ENCODE measurements around the gene PRKAA2. TPM values are rescaled to one million over a fixed set of nuclear protein-coding genes. Genes with fewer than 3 reads are reported as not detected.

PRKAA2 gene
- total RNA-seq, 1 experiment from 2014 or later = 4.0 TPM

DNA sequence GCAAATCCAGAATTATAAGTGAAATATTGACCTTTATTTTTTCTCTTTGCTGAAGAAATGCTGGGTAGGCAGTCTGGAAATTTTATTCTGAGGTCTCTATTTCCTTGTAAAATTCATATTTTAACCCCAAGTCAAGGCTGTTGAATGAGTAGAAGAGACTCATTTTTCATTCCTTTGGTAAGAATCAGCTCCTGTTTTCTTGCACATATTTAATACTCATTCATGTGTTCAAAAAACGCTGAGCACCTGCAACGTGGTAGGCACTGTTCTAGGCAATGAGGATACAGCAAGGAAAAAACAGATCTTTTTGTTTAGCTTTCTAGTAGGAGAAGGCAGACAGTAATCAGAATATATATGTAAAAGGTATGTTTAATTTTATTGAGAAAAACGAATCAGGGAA, 1.5 kb downstream of the PRKAA2 start:
- Histone ChIP-seq H4K20me1 (ENCODE audit: control insufficient read depth, insufficient read depth, insufficient read length) (no peaks in the 10 kb centered on the region), H3K23me2 (ENCODE audit: insufficient read length, low read depth, low read length, poor library complexity, severe bottlenecking) (peaks cover 12% of the 10 kb centered on the region), H2BK15ac (ENCODE audit: low read depth, low read length) (no peak overlapping the region), H2BK120ac (ENCODE audit: low read depth, low read length, poor library complexity, severe bottlenecking) (no peak overlapping the region), H2AK5ac (ENCODE audit: insufficient read length, low read length) (no peak overlapping the region), H3K4me2 (ENCODE audit: insufficient read depth, insufficient read length, low read length) (no peak overlapping the region), H3K14ac (ENCODE audit: insufficient read depth, low read length) (no peak overlapping the region), H3K23ac (ENCODE audit: insufficient read length, low read depth, low read length) (no peak overlapping the region), H3K79me2 (ENCODE audit: insufficient read depth, low read length) (peaks cover 3% of the 10 kb centered on the region; the same call in 1 of the 2 replicates), H3K27me3 (ENCODE audit: insufficient read depth, low read length) (peaks cover 2% of the 10 kb centered on the region; the same call in 1 of the 2 replicates), H3K9ac (ENCODE audit: extremely low read depth, insufficient read length, low read length) (no peak overlapping the region), H3K4me1 (ENCODE audit: insufficient read depth, low read length) (no peaks in the 10 kb centered on the region), H3K79me1 (ENCODE audit: insufficient read depth, low read depth, low read length, poor library complexity, severe bottlenecking) (no peaks in the 10 kb centered on the region), H4K5ac (ENCODE audit: insufficient read length, low read depth, low read length) (no peak overlapping the region), H4K91ac (ENCODE audit: insufficient read length, low read depth, low read length) (no peak overlapping the region), H2BK12ac (ENCODE audit: insufficient read length, low read depth, low read length) (no peak overlapping the region), H2BK20ac (ENCODE audit: low read depth, low read length, poor library complexity, severe bottlenecking) (no peak overlapping the region), H2AFZ (ENCODE audit: low read length) (no peak overlapping the region), H4K8ac (replicated peaks; ENCODE audit: insufficient read length, low read depth, low read length) (no peak overlapping the region), H3K56ac (ENCODE audit: insufficient read length, low read depth, low read length) (no peak overlapping the region), H3K27ac (ENCODE audit: insufficient read length, low read depth, low read length) (no peak overlapping the region), H2BK5ac (ENCODE audit: insufficient read length, low read length) (no peak overlapping the region), H3T11ph (ENCODE audit: low read length) (no peak overlapping the region), H3K9me3 (ENCODE audit: control insufficient read depth, low read depth, low read length) (no peaks in the 10 kb centered on the region), H3K4ac (ENCODE audit: low read depth, low read length) (no peak overlapping the region), H3K18ac (ENCODE audit: insufficient read length, low read depth, low read length) (no peak overlapping the region)
- no peak for DNase-seq
- TF ChIP-seq, protein P1, sequence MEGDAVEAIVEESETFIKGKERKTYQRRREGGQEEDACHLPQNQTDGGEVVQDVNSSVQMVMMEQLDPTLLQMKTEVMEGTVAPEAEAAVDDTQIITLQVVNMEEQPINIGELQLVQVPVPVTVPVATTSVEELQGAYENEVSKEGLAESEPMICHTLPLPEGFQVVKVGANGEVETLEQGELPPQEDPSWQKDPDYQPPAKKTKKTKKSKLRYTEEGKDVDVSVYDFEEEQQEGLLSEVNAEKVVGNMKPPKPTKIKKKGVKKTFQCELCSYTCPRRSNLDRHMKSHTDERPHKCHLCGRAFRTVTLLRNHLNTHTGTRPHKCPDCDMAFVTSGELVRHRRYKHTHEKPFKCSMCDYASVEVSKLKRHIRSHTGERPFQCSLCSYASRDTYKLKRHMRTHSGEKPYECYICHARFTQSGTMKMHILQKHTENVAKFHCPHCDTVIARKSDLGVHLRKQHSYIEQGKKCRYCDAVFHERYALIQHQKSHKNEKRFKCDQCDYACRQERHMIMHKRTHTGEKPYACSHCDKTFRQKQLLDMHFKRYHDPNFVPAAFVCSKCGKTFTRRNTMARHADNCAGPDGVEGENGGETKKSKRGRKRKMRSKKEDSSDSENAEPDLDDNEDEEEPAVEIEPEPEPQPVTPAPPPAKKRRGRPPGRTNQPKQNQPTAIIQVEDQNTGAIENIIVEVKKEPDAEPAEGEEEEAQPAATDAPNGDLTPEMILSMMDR (conservative IDR thresholded peaks at IDR 0.05) = no peak
- H3K27ac Mint-ChIP-seq = no peak overlapping the region
- H3K4me3 Mint-ChIP-seq = no peak overlapping the region; a peak in 1 of 5 replicates
- peaks cover 15 to 23% of the 10 kb centered on the region in 2 experiments for H3K4me1 Mint-ChIP-seq
- no peaks in the 10 kb centered on the region; a peak in 1 of 5 replicates for H3K9me3 Mint-ChIP-seq
- peaks cover 45% of the 10 kb centered on the region for H3K27me3 Mint-ChIP-seq (ENCODE audit: low read depth)
- no peaks in the 10 kb centered on the region for H3K36me3 Mint-ChIP-seq (ENCODE audit: insufficient read depth in 1 of 3, low read depth in 3 of 3)
- WGBS (ENCODE audit: extremely low coverage, insufficient read length, low lambda C conversion rate) = 100% methylated on average over 1 of the region's 3 CpGs

All from H9 (cell line).